Stimulated activated CD4-positive, alpha-beta T cell treated with anti-CD3 and anti-CD28 coated beads, Interleukin-2, amount 100 ng/mL, for 4 hours (primary cell): ENCODE data around the gene OOSP1.
"Not testable (repeated sequence)": the region's sequence is repeated elsewhere in the genome, so short reads cannot be mapped to it uniquely, and the experiment has no call there.

ENCODE experiments used
- DNase-seq: peaks from one replicate; pipeline ENCODE4 v3.0.0-alpha.2; 2020; ENCODE audit warnings: low read depth

OOSP1 gene

DNA sequence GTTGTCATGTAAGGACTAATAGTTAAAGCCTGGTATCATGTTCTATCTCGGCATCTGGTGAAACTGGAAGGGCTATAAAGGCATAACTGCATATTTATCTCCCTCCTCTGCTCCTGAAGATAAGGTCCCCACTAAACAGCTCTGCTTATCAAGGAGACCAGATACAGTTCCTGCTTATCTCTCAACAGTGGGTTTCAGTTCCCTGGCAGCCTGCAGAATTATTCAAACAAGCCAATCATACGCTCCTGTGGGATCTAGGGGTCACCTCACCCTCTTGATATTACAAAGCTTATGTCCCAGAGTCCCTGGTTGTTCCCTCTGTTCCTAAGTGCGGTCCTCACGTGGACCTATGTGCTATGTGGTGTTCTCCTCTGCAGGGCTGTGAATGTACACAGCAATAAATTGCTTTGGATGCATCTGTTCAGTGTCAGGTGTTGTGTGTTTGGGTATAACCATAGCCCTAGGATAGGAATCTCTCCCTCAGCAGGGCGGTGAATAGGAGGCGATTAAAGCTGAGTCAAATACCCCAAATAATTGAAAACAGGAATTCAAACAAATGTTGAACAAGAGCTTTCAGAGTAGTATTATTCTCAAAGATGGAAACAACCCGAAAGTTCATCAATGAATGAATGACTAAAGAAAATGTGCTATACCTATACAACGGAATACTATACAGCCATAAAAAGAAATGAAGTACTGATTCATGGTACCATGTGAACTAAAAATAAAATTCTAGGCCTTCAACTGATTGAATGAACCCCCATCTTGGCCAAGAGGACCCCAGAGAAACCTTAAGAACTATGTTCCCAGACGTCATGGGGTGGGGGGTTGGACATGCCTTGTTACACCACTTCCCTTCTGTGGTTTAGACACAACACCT, 22.5 kb downstream of the OOSP1 start:
- DNase-seq, result no peak

DNA sequence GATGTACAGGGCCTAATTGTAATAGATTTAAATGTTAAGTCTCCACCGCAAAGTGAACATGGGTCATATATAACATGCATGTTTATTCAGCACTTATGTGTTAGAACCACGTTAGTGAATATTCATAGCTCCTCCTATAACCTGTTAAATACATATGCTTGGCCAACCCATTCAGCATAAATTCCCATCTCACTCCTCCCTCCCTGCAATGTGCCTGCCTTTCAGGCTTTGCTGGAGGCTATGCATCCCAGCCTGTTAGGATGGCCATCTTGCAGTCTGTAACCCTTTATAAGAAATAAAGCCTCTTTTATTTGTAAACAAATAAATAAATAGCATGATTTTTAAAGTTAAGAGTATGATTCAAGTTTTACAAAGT, 23.9 kb downstream of the OOSP1 start:
- no peak for DNase-seq

DNA sequence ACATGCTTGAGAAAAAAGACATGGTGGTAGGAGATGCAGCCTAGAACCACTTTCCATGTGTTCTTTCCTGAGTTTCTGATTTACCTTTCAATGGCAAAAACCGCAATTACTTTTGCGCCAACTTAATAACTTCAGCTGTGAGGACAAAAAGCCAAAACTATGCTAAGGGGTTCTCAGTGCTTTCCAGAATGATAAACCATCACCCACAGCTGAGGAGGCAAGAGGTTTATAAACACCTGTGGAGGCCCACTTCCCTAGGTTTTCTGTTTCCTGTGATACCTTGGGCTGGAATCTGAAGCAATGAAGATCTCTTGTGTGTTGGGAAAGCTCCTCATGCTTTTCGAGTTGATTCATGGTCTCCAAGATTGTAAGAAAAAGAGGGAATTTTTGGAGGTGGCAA, 25.5 kb downstream of the OOSP1 start, which contains the start of gene OOSP4A:
OOSP4A (plus strand) TSS at position 301 of the 400 bp plus-strand sequence; CDS start at position 301, 0 bp downstream.
- DNase-seq, result no peak

DNA sequence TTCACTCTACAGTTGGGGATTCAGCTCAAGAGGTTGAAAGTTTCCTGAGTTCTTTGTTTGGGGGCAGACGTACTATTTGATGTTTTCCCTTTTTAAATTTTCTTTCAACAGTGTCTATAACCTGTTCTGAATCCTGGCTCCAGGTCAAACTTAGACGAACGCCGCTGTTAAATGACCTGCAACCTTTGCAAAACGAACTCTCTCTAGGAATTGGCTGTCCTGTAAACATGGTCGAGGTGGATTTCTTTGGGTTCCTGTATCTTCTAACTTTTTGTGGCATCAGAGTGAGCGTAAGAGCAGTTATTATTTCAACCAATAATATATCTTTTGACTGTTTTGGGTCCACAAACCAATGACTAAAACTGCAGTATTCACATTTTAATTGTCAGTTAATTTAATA, 27.2 kb downstream of the OOSP1 start:
- DNase-seq, result no peak

DNA sequence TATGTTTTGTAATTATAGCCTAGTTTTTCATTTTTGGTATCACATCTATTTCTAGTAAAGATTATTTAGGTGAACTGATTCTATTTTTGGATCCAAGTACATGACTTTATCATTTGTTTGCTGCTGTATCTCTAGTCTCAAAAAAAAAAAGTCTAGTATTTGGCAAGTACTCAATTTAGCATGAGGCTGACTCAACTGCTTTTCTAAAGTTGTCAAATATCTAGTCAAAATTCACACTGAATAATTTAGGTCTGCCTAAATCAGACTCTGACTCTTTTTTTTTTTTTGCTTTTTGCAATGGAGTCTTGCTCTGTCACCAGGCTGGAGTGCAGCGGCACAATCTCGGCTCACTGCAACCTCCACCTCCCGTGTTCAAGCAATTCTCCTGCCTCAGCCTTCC, 28.0 kb downstream of the OOSP1 start:
- DNase-seq, result no peak

DNA sequence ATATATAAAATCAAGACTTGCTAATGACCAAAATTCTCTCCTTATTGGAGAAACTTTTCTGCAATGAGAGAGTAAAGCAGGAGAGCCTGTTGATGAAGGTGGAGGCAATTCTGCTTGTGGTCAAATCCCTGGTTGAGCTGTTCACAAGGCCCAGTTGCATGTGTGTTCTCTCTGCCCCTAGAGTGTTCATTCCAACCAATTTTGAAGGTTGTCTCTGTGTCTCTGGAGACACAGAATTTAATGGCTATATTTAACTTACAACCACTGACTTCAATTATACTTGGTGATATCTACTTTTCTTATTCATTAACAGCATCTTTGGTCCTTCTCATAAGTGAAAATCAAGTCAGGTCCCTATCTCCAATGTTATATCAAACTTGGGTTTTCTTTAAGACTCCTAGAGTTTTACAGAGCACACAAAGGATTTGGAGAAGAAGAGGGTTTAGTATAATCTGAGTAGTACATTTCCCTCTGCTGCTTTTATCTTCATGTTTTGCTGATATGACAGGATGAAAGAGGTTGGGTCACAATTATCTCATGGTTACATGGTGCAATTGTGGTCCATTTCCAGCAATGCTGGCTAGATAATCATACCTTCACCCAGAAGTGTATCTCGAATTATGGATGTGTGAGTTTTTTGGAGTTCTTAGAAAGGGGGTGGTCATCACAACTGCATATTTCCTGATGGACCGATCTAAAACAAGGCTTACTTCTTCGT, 29.6 kb downstream of the OOSP1 start:
- DNase-seq, result no peak

DNA sequence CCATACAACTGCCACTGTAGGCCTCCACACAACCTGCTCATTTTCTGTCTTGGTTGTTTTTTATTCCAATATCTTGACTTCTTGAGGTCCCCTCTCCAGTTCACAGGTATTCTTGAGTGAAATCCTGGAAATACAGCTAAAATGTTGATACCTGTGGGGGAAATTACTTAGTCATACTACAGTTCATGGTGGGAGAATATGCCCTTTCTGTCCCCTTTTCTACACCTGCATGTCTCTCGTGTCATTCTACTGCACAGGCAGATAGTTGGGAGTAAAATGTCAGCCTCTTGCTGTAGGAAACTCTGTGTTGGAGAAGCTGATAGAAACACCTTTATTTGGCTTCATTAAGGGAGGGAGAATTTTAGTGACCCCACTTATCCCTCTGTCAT, 30.2 kb downstream of the OOSP1 start:
- DNase-seq, result no peak

DNA sequence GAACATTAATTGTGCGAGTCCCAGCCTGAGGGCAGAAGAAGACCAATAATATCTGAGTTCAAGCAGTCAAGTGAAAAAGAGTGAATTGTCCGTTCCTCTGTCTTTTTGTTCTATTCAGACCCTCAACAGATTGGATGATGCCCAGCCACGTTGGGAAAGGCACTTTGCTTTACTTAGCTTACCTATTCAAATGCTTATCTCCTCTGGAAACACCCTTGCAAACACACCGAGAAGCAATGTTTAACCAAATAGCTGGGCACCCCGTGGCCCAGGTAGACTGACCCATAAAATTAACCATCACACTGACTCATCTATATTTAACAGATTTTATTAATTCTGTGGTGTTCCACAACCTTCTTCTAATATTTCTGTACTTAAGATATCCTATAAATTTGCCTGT, 34.9 kb downstream of the OOSP1 start:
- DNase-seq, result no peak

DNA sequence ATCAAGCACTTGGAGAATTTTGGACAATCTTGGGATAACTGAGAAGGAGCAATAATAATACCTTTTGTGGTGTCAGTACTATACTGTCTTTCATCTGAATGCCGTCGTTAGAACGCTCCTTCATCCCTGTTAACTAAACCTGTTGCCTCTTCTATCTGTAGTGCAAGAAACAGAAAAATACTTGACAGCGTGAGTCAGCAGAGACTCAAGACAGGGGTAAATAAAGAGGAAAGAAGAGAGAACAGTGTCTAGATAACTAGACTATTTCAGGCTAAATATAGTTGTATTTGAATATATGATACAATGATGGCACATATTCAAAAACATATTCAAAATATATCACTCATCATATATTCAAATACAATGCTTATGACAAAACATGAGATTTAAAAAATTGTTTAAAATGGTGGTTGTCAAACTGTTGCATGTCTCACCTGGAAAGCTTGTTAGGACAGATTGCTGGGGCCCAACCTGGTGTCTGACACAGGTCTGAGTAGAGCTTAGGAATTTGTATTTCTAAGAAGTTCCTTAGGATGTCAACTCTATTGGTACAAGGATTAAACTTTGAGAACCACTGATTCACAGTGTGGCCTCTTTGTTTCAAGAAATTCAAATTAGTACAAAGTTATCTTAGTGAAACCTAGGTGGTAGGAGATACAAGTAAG, 43.0 kb downstream of the OOSP1 start:
- no peak for DNase-seq

DNA sequence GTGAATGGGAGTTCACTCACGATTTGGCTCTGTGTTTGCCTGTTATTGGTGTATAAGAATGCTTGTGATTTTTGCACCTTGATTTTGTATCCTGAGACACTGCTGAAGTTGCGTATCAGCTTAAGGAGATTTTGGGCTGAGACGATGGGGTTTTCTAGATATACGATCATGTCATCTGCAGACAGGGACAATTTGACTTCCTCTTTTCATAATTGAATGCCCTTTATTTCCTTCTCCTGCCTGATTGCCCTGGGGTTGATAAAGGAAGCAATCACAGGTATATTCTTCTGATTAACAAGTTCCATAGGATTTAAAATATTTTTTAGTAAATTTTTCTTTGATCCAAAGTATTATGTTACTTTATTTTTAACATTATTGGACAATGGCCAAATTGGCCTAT, 43.8 kb downstream of the OOSP1 start:
- DNase-seq, result not testable (repeated sequence)

DNA sequence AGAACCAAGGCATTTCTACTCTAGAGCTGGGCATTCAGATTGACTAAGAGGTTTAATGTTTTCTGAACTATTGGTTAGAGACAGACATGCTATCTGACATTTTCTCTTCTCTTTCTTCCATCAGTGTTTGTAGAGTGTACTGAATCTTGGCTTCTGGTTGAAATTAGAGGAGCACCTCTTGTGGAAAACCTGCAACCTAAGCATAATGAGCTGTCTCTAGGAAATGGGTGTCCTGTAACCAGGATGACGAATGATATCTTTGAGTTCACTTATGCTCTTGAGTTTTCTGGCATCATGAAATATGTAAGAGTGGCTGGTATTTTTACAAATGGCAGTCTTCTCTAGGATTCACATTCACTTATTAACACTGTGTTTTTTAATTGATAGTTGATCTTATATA, 45.0 kb downstream of the OOSP1 start:
- DNase-seq, result no peak

DNA sequence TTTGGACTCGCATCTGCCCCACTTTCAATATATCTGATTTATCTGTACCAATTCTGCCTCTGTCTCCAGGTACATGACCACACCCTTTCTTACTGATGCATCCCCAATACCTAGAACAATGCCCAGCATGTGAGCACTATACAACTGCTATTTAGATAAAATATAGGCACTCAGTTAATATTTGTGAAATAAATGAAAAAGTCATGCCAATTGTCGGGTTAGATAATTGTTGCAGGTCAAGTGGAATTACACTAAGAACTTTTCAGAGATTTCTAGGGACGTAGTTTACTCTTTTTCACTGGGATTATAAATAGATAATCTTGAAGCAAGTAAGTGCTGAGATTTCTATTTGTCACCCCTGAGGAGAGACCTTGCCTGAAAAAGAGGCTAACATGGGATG, 46.1 kb downstream of the OOSP1 start:
- no peak for DNase-seq

DNA sequence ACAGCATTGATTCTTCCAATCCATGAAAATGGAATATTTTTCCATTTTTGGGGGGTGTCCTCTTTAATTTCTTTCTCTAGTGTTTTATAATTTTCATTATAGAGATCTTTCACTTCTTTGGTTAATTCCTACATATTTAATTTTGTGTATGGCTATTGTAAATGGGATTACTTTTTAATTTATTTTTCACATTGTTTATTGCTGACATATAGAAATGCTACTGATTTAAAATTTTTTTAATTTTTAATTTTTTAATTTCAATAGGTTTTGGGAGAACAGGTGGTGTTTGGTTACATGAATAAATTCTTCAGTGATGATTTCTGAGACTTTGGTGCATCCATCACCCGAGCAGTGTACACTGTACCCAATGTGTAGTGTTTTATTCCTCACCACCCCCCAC, 52.2 kb downstream of the OOSP1 start:
- no peak for DNase-seq

DNA sequence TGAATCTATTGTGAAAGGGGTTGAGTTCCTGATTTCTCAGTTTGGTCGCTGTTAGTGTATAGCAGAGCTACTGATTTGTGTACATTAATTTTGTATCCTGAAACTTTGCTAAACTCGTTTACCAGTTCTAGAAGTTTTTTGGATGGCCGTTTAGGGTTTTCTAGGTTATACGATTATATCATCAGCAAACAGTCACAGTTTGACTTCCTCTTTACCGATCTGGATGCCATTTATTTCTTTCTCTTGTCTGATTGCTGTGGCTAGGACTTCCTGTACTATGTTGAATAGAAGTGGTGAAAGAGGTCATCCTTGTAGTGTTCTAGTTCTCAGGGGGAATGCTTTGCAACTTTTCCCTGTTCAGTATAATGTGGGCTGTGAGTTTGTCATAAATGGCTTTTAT, 54.2 kb downstream of the OOSP1 start:
- DNase-seq, result no peak

DNA sequence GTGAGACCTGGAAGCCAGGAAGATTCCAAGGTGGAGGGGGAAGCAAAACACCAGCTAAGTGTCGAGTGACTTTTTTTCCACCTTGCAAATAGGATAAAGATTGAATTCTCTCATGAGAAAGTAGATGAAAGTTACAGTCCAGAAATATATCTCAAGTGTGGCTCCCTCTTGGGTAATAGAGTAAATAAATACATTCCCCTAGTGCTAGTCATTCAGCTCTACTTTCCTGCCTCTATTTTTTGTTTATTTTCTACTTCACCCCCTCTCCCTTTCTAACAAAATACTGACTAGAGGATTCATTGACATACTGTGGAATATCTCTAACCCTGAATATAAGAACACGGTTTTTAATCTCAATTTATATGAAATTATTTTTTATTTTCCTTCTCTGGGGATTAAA, 59.6 kb downstream of the OOSP1 start:
- DNase-seq, result no peak

DNA sequence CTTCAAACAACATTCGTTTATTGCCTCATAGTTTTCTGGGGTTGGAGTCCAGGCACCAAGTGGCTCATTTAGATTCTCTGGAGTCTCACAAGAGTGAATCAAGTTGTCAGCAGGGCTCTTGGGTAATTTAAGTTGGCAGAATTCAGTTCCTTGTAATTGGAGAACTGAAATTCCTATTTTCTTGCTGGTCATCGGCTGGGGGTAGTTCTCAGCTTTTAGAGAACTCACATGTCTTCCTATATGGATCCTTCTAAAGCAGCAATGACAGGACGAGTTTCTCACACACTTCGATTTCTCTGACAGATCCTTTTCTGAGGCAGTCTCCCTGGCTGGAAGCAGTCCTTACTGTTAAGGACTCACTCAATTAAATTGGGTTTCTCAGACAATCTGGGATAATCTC, 61.5 kb downstream of the OOSP1 start:
- DNase-seq, result no peak

DNA sequence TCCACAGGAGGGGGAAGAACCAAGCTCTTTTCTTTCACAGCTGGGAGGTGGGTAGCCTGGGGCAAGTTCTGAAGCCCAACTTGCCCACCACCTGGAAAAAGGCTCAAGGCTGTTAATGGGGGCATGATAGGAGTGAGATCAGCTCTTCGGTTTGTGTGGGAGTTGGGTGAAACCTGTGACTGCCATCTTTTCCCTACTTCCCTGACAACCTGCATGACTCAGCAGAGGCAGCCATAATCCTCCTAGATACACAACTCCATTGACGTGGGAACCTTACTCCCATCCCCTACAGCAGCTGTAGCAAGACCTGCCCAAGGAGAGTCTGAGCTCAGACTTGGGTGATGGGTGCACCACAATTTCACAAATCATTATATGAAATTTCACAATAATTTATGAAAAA, 65.5 kb downstream of the OOSP1 start:
- no peak for DNase-seq

DNA sequence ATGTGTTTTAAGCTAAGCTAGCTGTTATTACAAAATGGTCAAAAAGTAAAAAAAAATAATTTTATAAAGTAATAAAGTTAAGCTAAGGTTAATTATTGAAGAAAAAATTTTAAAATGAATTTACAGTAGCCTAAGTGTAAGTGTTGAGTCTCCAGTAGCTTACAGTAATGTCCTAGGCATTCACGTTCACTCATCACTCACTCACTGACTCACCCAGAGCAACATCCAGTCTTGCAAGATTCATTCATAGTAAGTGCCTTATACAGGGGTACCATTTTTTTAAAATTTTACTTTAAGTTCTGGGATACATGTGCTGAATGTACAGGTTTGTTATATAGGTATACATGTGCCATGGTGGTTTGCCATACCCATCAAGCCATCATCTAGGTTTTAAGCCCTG, 67.1 kb downstream of the OOSP1 start:
- DNase-seq, result no peak
